ENCODE results near the gene FXR1. TPM values are rescaled to one million over a fixed set of nuclear protein-coding genes. Genes with fewer than 3 reads are reported as not detected.
"Not testable (repeated sequence)": the region's sequence is repeated elsewhere in the genome, so short reads cannot be mapped to it uniquely, and the experiment has no call there.

FXR1 gene
- total RNA-seq, 1 donor from 2014 or later, result 216 TPM

DNA sequence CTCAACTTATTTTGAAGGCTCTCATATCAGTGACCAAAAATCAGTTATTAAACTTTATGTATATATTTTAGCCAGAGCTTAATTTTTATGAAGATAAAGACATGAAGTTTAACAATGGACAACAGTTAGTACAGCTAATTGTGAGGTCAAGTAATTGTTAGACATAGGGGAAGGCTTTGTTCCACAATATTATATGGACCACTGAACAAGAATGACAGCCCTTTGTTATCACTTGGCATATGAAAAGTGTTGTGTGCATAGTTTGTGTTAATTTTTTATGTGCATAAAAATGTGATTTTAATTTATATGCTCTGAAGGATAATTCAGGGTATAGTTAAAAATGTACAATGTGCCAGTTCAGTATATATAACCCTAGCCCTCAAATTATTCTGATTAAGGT, 65.0 kb downstream of the FXR1 start:
- H3K9me3 Mint-ChIP-seq (ENCODE audit: low read depth), result no peaks in the 10 kb centered on the region
- no peaks in the 10 kb centered on the region for H3K27me3 Mint-ChIP-seq
- no peak overlapping the region for H3K4me3 Mint-ChIP-seq (ENCODE audit: low read depth)
- no peak overlapping the region for H3K27ac Mint-ChIP-seq
- H3K4me1 Mint-ChIP-seq (ENCODE audit: low read depth), result peaks cover 6% of the 10 kb centered on the region
- DNase-seq (ENCODE audit: low spot score, unreplicated experiment), result no peak
- peaks cover 9% of the 10 kb centered on the region for H3K36me3 Mint-ChIP-seq (ENCODE audit: insufficient read depth)
- TF ChIP-seq, protein P1, sequence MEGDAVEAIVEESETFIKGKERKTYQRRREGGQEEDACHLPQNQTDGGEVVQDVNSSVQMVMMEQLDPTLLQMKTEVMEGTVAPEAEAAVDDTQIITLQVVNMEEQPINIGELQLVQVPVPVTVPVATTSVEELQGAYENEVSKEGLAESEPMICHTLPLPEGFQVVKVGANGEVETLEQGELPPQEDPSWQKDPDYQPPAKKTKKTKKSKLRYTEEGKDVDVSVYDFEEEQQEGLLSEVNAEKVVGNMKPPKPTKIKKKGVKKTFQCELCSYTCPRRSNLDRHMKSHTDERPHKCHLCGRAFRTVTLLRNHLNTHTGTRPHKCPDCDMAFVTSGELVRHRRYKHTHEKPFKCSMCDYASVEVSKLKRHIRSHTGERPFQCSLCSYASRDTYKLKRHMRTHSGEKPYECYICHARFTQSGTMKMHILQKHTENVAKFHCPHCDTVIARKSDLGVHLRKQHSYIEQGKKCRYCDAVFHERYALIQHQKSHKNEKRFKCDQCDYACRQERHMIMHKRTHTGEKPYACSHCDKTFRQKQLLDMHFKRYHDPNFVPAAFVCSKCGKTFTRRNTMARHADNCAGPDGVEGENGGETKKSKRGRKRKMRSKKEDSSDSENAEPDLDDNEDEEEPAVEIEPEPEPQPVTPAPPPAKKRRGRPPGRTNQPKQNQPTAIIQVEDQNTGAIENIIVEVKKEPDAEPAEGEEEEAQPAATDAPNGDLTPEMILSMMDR (IDR thresholded peaks at IDR 0.05; ENCODE audit: unreplicated experiment), result no peak

DNA sequence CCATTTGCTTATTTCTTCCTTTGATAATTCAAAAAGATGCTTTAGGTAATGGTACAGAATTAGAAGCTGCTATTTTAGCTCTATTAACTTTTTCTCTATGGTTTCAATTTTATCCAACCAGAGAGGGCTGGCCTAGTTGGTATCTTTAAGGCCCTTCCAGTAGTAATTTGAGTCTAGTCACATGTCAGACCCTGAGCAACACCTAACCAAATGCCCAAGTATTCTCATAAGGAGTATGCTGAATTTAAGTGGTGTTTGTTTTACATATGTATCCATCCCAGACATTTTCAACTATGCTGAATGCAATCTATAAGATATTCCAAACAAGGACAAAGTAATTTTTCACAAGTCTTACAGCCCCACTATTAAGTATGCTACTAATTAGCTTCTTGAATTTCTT, 67.5 kb downstream of the FXR1 start:
- peaks cover 6% of the 10 kb centered on the region for H3K4me1 Mint-ChIP-seq (ENCODE audit: low read depth)
- no peaks in the 10 kb centered on the region for H3K27me3 Mint-ChIP-seq
- no peaks in the 10 kb centered on the region for H3K9me3 Mint-ChIP-seq (ENCODE audit: low read depth)
- H3K4me3 Mint-ChIP-seq (ENCODE audit: low read depth), result no peak overlapping the region
- no peak for DNase-seq (ENCODE audit: low spot score, unreplicated experiment)
- no peak overlapping the region for H3K27ac Mint-ChIP-seq
- peaks cover 11% of the 10 kb centered on the region for H3K36me3 Mint-ChIP-seq (ENCODE audit: insufficient read depth)
- TF ChIP-seq, protein P1 (IDR thresholded peaks at IDR 0.05; ENCODE audit: unreplicated experiment), result no peak

DNA sequence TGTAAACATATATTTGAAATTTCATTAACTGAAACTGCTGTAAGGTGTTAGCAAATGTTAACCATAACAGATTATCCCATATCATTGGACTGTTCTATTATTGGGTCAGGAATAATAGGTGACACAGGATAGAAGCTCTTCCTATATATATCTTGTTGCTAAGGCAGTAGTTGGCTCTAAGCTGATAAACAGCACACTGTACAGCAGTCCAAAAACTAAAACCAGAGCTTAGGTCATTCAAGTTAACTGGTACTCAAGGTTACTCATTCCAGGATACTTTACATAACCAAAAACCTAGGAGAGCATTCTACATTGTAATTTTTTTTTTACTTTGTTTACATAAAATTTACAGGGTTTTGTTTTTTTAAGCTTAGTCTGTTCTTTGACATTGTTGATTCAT, 68.1 kb downstream of the FXR1 start:
- Mint-ChIP-seq H3K9me3 (ENCODE audit: low read depth) (no peaks in the 10 kb centered on the region), H3K27ac (no peak overlapping the region), H3K27me3 (no peaks in the 10 kb centered on the region), H3K36me3 (ENCODE audit: insufficient read depth) (peaks cover 11% of the 10 kb centered on the region), H3K4me3 (ENCODE audit: low read depth) (no peak overlapping the region), H3K4me1 (ENCODE audit: low read depth) (peaks cover 6% of the 10 kb centered on the region)
- TF ChIP-seq, protein P1 (IDR thresholded peaks at IDR 0.05; ENCODE audit: unreplicated experiment), result no peak
- DNase-seq (ENCODE audit: low spot score, unreplicated experiment), result no peak

DNA sequence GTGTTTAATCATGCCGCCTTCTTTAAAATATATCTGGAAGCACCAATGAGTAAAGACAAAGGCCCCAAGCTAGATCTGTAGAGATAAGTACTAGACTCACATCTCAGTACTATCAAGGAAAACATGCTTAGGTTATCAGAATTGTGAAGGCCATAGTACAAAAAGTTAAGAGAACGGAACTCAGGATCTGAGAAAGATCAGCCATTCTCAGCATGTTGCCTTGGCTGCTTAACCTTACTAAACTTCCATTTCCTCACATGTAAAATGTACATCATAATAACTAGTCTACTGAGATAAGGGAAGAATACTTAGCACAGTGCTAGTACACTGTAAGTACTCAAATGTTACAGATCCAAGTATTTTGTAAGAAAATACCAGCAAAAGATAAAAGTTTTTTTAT, 69.4 kb downstream of the FXR1 start:
- H3K4me1 Mint-ChIP-seq (ENCODE audit: low read depth), result peaks cover 6% of the 10 kb centered on the region
- peaks cover 10% of the 10 kb centered on the region for H3K36me3 Mint-ChIP-seq (ENCODE audit: insufficient read depth)
- peak overlapping the region; percentile 75 for H3K27ac Mint-ChIP-seq
- no peaks in the 10 kb centered on the region for H3K9me3 Mint-ChIP-seq (ENCODE audit: low read depth)
- DNase-seq (ENCODE audit: low spot score, unreplicated experiment), result no peak
- H3K4me3 Mint-ChIP-seq (ENCODE audit: low read depth), result no peak overlapping the region
- TF ChIP-seq, protein P1 (IDR thresholded peaks at IDR 0.05; ENCODE audit: unreplicated experiment), result no peak
- H3K27me3 Mint-ChIP-seq, result no peaks in the 10 kb centered on the region

DNA sequence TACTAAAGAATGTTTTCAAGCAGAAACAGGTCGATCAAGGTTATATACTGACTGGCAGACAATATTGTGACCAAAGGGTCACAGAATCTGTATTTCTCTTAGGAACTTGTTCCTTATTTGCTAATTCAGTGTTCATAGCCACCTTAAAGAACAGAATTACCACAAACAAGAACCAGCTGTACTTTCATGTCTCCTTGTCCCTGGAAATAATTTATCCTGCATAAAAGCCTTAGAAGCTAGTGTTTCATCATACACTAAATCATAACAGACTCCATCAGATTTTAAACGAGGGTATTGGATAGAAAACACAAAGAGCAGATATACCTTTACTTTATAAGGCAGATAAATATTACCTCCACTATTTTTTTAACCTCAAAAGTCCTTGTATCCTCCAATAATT, 70.7 kb downstream of the FXR1 start:
- peak overlapping the region; percentile 90 for H3K27ac Mint-ChIP-seq
- H3K4me3 Mint-ChIP-seq (ENCODE audit: low read depth), result no peak overlapping the region
- H3K9me3 Mint-ChIP-seq (ENCODE audit: low read depth), result no peaks in the 10 kb centered on the region
- no peaks in the 10 kb centered on the region for H3K27me3 Mint-ChIP-seq
- TF ChIP-seq, protein P1 (IDR thresholded peaks at IDR 0.05; ENCODE audit: unreplicated experiment), result no peak
- no peak for DNase-seq (ENCODE audit: low spot score, unreplicated experiment)
- H3K36me3 Mint-ChIP-seq (ENCODE audit: insufficient read depth), result peaks cover 12% of the 10 kb centered on the region
- peaks cover 9% of the 10 kb centered on the region for H3K4me1 Mint-ChIP-seq (ENCODE audit: low read depth)

DNA sequence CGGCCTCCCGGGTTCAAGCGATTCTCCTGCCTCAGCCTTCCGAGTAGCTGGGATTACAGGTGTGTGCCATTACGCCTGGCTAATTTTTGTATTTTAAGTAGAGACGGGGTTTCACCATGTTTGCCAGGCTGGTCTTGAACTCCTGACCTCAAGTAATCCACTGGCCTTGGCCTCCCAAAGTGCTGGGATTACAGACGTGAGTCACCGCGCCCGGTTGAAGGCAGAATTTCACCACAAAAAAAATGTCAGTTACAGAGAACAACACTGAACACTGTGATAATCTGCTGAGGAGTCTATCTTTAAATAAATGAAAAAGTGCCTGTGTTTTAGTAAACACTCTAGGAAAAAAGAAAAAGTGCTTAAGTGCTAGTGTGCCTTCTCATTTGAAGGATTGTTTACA, 73.9 kb downstream of the FXR1 start:
- H3K4me3 Mint-ChIP-seq (ENCODE audit: low read depth); H3K9me3 Mint-ChIP-seq (ENCODE audit: low read depth): not testable (repeated sequence)
- peak overlapping the region; percentile 20 for H3K27ac Mint-ChIP-seq

More for the DNA sequence above, 73.9 kb downstream of the FXR1 start:
- H3K36me3 Mint-ChIP-seq (ENCODE audit: insufficient read depth), result peaks cover 12% of the 10 kb centered on the region
- not testable (repeated sequence) for H3K27me3 Mint-ChIP-seq; DNase-seq (ENCODE audit: low spot score, unreplicated experiment)
- peaks cover 11% of the 10 kb centered on the region for H3K4me1 Mint-ChIP-seq (ENCODE audit: low read depth)
